Activated T-helper 1 cell treated with anti-CD3 and anti-CD28 coated beads, Interleukin-12 subunit alpha, Interleukin-12 subunit beta, Interleukin-2, Interleukin-4 antibody, amounts not matched to agents 30 ng/mL and 10 ng/mL and 1 ng/mL, durations not matched to agents 14 hours and 24 hours and 36 hours (primary cell): Measurements from ENCODE around the gene DNAAF1. TPM values are rescaled to one million over a fixed set of nuclear protein-coding genes. Genes with fewer than 3 reads are reported as not detected.
A peak's percentile ranks its signal among the peaks of the same experiment; 100 is the strongest.

ENCODE experiments used
- DNase-seq: peaks from one replicate; pipeline ENCODE4 v3.0.0; 2021; ENCODE audit warnings: low spot score
- H3K27ac Mint-ChIP-seq: one replicate; pipeline ENCODE4 v1.8.0; 2021; ENCODE audit warnings: mild to moderate bottlenecking, mixed read lengths
- H3K27me3 Mint-ChIP-seq: one replicate; pipeline ENCODE4 v1.8.0; 2022; ENCODE audit warnings: mild to moderate bottlenecking, moderate library complexity, mixed read lengths; ENCODE audit not compliant: insufficient read depth
- H3K36me3 Mint-ChIP-seq: one replicate; pipeline ENCODE4 v1.8.0; 2021; ENCODE audit warnings: low read depth, mixed read lengths
- H3K4me1 Mint-ChIP-seq: one replicate; pipeline ENCODE4 v1.8.0; 2021; ENCODE audit warnings: low read depth, mixed read lengths
- H3K4me3 Mint-ChIP-seq: one replicate; pipeline ENCODE4 v1.8.0; 2021; ENCODE audit warnings: mild to moderate bottlenecking, moderate library complexity, mixed read lengths
- H3K9me3 Mint-ChIP-seq: one replicate; pipeline ENCODE4 v1.8.0; 2021; ENCODE audit warnings: mixed read lengths
- intact Hi-C: fragments of 100-400 bp; cut with micrococcal nuclease; formaldehyde crosslinking; loops from one replicate; pipeline ENCODE4 v1.15.1; 2024
- total RNA-seq: library from RNA; stranded (reverse); gene quantifications from 2 replicates; pipeline ENCODE4 v1.2.3, GENCODE V29; 2022

Gene DNAAF1
- total RNA-seq, 1 donor from 2014 or later, result not detected

GRCh38 chr16:84136331-84137125, 8.6 kb upstream of the DNAAF1 start:
- Mint-ChIP-seq H3K4me1 (peaks cover 14% of the 10 kb centered on the region), H3K36me3 (peaks cover 2% of the 10 kb centered on the region), H3K27ac (peak overlapping the region; percentile 2), H3K9me3 (no peaks in the 10 kb centered on the region), H3K4me3 (no peak overlapping the region), H3K27me3 (no peaks in the 10 kb centered on the region)
- no peak for DNase-seq
- intact Hi-C loops, result no loop called here

GRCh38 chr16:84137287-84137686, 7.8 kb upstream of the DNAAF1 start:
- H3K4me3 Mint-ChIP-seq, result no peak overlapping the region
- H3K27ac Mint-ChIP-seq, result no peak overlapping the region
- intact Hi-C loops, result no loop called here
- H3K4me1 Mint-ChIP-seq, result peaks cover 14% of the 10 kb centered on the region
- peaks cover 2% of the 10 kb centered on the region for H3K36me3 Mint-ChIP-seq
- H3K27me3 Mint-ChIP-seq, result no peaks in the 10 kb centered on the region
- no peaks in the 10 kb centered on the region for H3K9me3 Mint-ChIP-seq
- DNase-seq, result no peak

- DNase-seq, result no peak
- no peaks in the 10 kb centered on the region for H3K9me3 Mint-ChIP-seq
- no peak overlapping the region for H3K4me3 Mint-ChIP-seq
- H3K27ac Mint-ChIP-seq, result no peak overlapping the region
- peaks cover 2% of the 10 kb centered on the region for H3K36me3 Mint-ChIP-seq
- no peaks in the 10 kb centered on the region for H3K27me3 Mint-ChIP-seq
- intact Hi-C loops, result no loop called here
- H3K4me1 Mint-ChIP-seq, result peaks cover 14% of the 10 kb centered on the region
Observed at GRCh38 chr16:84137769-84138357, 7.2 kb upstream of the DNAAF1 start.

GRCh38 chr16:84138500-84138823, 6.6 kb upstream of the DNAAF1 start:
- H3K27ac Mint-ChIP-seq, result peak overlapping the region; percentile 24
- no peak overlapping the region for H3K4me3 Mint-ChIP-seq
- no peak for DNase-seq
- no peaks in the 10 kb centered on the region for H3K9me3 Mint-ChIP-seq
- peaks cover 2% of the 10 kb centered on the region for H3K36me3 Mint-ChIP-seq
- intact Hi-C loops, result no loop called here
- peaks cover 3% of the 10 kb centered on the region for H3K27me3 Mint-ChIP-seq
- H3K4me1 Mint-ChIP-seq, result peaks cover 14% of the 10 kb centered on the region

- no peak for DNase-seq
- Mint-ChIP-seq H3K27me3 (peaks cover 3% of the 10 kb centered on the region), H3K4me1 (peaks cover 16% of the 10 kb centered on the region)
Observed at GRCh38 chr16:84138824-84139627, 6.1 kb upstream of the DNAAF1 start.

GRCh38 chr16:84139628-84140258, 5.4 kb upstream of the DNAAF1 start:
- Mint-ChIP-seq H3K4me1 (peaks cover 21% of the 10 kb centered on the region), H3K27me3 (peaks cover 7% of the 10 kb centered on the region), H3K27ac (no peak overlapping the region), H3K4me3 (no peak overlapping the region), H3K9me3 (no peaks in the 10 kb centered on the region), H3K36me3 (peaks cover 2% of the 10 kb centered on the region)
- DNase-seq, result no peak
- intact Hi-C loops, result no loop called here

More at GRCh38 chr16:84138824-84139627, 6.1 kb upstream of the DNAAF1 start:
- intact Hi-C loops, result no loop called here
- Mint-ChIP-seq H3K36me3 (peaks cover 2% of the 10 kb centered on the region), H3K9me3 (no peaks in the 10 kb centered on the region), H3K4me3 (peak overlapping the region; percentile 42), H3K27ac (peak overlapping the region; percentile 65)

GRCh38 chr16:84141143-84141670, 3.9 kb upstream of the DNAAF1 start:
- DNase-seq, result no peak
- Mint-ChIP-seq H3K27me3 (peaks cover 7% of the 10 kb centered on the region), H3K4me3 (no peak overlapping the region), H3K27ac (no peak overlapping the region), H3K4me1 (peaks cover 21% of the 10 kb centered on the region), H3K36me3 (peaks cover 2% of the 10 kb centered on the region), H3K9me3 (no peaks in the 10 kb centered on the region)
- intact Hi-C loops, result no loop called here

- no peak for DNase-seq
- Mint-ChIP-seq H3K27ac (no peak overlapping the region), H3K9me3 (no peaks in the 10 kb centered on the region), H3K27me3 (peaks cover 10% of the 10 kb centered on the region), H3K4me1 (peaks cover 16% of the 10 kb centered on the region), H3K36me3 (peaks cover 2% of the 10 kb centered on the region), H3K4me3 (peak overlapping the region; percentile 41)
- intact Hi-C loops, result no loop called here
Observed at GRCh38 chr16:84143081-84143480, 2.0 kb upstream of the DNAAF1 start.

- H3K36me3 Mint-ChIP-seq, result peaks cover 1% of the 10 kb centered on the region
- peaks cover 13% of the 10 kb centered on the region for H3K27me3 Mint-ChIP-seq
- no peak for DNase-seq
- H3K4me3 Mint-ChIP-seq, result peak overlapping the region; percentile 97
- H3K9me3 Mint-ChIP-seq, result no peaks in the 10 kb centered on the region
- H3K4me1 Mint-ChIP-seq, result peaks cover 12% of the 10 kb centered on the region
- intact Hi-C loops, result loop anchor here (2.0 kb wide), 1 partner anchor 31 kb away; no protein-coding TSS in a partner anchor
- peak overlapping the region; percentile 86 for H3K27ac Mint-ChIP-seq
Observed at GRCh38 chr16:84143784-84144199, 1.3 kb upstream of the DNAAF1 start.

GRCh38 chr16:84144209-84144858, 774 bp upstream of the DNAAF1 start:
- Mint-ChIP-seq H3K9me3 (no peaks in the 10 kb centered on the region), H3K36me3 (no peaks in the 10 kb centered on the region), H3K4me3 (peak overlapping the region; percentile 97), H3K4me1 (peaks cover 7% of the 10 kb centered on the region), H3K27me3 (peaks cover 16% of the 10 kb centered on the region), H3K27ac (peak overlapping the region; percentile 86)
- DNase-seq, result peak; percentile 40
- intact Hi-C loops, result loop anchor here (2.0 kb wide), 1 partner anchor 30 kb away; no protein-coding TSS in a partner anchor

GRCh38 chr16:84150926-84151325, 5.8 kb downstream of the DNAAF1 start:
- Mint-ChIP-seq H3K4me3 (no peak overlapping the region), H3K4me1 (no peaks in the 10 kb centered on the region), H3K27me3 (peaks cover 25% of the 10 kb centered on the region), H3K36me3 (no peaks in the 10 kb centered on the region), H3K27ac (no peak overlapping the region), H3K9me3 (no peaks in the 10 kb centered on the region)
- intact Hi-C loops, result no loop called here
- no peak for DNase-seq

- H3K27ac Mint-ChIP-seq, result no peak overlapping the region
- peaks cover 32% of the 10 kb centered on the region for H3K27me3 Mint-ChIP-seq
- no peaks in the 10 kb centered on the region for H3K4me1 Mint-ChIP-seq
- H3K9me3 Mint-ChIP-seq, result no peaks in the 10 kb centered on the region
- H3K4me3 Mint-ChIP-seq, result no peak overlapping the region
- no peaks in the 10 kb centered on the region for H3K36me3 Mint-ChIP-seq
- DNase-seq, result no peak
- intact Hi-C loops, result no loop called here
Observed at GRCh38 chr16:84153660-84154214, 8.6 kb downstream of the DNAAF1 start.
